ENCODE results near the gene GPX4.
A peak's percentile ranks its signal among the peaks of the same experiment; 100 is the strongest.

- TF ChIP-seq CTCF (IDR thresholded peaks at IDR 0.05) (no peak), POLR2AphosphoS5 (IDR thresholded peaks at IDR 0.05) (peak in 1 of 2 donors; percentile 39)
Observed at GRCh38 chr19:1066748-1067340, 37.0 kb upstream of the GPX4 start, which contains the start of gene ARHGAP45.
